NK-92 (cell line): Measurements from ENCODE around the gene YAP1.

Experiments used
- DNase-seq: peaks from one replicate; lab custom pipeline; 2025; ENCODE audit not compliant: unreplicated experiment; lab: John Stamatoyannopoulos, UW

The YAP1 gene

DNA sequence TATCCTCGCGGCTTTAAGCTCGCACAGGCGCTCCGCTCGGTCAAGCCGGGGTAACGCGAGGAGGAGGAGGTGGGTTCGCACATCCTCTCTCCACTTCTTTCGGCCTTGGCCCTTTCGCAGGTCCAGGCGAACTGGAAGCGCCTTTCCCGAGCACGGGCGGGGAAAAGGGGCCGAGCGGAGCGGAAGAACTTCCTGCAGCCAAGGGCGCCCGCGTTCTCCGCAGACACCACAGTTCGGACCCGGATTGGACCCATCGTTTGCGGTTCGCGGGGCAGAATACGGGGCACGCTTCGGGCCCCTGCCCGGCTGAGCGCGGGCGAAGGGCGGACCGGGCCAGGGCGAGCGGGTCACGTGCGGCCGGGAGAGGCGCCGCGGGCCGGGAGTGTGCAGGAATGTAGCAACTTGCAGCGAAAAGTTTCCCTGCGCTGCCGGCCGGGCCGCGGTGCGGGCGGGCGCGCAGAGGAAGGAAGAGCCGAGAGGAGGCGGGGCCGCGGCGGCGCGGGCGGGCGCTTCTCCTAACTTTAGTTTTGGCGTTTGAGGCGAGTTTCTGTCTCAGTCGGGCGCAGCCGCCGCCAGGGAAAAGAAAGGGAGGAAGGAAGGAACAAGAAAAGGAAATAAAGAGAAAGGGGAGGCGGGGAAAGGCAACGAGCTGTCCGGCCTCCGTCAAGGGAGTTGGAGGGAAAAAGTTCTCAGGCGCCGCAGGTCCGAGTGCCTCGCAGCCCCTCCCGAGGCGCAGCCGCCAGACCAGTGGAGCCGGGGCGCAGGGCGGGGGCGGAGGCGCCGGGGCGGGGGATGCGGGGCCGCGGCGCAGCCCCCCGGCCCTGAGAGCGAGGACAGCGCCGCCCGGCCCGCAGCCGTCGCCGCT, at the start of gene YAP1:
TSS of gene YAP1 (plus strand) at position 552 of the 865 bp plus-strand sequence. CDS start 402 bp downstream, outside the sequence.
- no peak for DNase-seq

DNA sequence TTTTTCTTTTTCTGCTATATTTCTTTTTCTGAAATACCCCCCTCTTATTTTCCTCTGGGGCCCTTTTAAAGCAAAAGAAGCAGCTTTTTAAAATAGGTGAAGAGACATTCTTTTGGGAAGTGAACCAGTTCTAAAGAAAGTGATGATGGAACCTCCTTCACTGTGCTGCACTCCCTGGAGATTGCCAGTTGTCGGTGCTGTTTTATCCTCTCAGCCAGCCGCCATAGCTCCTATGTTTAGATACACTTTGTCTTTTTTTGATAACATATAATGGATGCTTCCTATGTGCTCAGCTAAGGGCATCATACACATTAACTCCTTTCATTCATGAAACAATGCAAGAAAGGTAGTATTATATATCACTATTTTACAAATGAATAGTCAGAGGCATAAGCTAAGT, 49.0 kb upstream of the YAP1 start:
- DNase-seq: no peak

DNA sequence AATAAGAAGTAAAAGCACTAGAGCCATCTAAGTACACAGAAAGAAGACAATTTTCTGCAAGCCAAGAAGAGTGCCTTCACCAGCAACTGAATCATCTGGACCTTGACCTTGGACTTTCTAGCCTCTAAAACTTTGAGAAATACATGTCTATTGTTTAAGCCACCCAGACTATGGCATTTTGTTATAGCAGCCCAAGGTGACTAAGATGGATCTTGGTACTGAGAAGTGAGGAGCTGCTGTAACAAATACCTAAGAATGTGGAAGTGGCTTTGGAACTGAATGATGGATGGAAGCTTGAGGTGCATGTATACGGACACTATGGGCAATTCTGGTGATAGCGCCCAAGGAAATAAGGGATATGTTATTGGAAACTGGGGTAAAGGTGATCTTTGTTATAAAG, 48.1 kb upstream of the YAP1 start:
- DNase-seq: no peak

DNA sequence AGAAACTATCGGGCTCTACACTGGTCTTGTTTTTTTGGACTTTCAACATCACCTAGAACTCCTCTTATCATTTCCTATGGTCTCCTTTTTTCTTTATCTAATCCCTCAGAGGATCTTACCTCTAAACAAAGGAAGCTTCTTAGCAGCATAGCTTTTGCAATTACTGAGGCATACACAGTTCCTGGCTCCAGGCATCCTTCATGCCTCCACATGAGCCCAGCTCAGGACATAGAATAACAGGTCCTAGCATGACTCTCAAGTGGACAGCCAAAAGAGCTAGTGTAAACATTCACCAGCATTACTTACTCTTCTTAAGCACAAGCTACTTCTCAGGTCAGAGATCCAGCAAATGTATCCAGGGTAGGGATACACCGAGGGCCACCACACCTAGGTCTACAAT, 45.9 kb upstream of the YAP1 start:
- DNase-seq: no peak

DNA sequence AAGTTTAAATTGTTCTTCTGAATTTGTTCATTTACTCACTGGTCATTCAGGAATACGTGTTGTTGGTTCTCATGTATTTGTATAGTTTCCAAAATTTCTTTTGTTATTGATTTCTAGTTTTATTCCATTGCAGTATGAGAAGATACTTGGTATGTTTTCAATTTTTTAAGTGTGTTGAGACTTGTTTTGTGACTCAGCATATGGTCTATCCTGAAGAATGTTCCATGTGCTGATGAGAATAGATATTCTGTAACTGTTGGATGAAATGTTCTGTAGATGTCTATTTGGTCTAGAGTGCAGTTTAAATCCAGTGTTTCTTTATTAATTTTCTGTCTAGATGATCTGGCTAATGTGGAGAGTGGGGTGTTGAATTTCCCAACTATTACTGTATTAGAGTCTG, 39.5 kb upstream of the YAP1 start:
- DNase-seq: no peak

DNA sequence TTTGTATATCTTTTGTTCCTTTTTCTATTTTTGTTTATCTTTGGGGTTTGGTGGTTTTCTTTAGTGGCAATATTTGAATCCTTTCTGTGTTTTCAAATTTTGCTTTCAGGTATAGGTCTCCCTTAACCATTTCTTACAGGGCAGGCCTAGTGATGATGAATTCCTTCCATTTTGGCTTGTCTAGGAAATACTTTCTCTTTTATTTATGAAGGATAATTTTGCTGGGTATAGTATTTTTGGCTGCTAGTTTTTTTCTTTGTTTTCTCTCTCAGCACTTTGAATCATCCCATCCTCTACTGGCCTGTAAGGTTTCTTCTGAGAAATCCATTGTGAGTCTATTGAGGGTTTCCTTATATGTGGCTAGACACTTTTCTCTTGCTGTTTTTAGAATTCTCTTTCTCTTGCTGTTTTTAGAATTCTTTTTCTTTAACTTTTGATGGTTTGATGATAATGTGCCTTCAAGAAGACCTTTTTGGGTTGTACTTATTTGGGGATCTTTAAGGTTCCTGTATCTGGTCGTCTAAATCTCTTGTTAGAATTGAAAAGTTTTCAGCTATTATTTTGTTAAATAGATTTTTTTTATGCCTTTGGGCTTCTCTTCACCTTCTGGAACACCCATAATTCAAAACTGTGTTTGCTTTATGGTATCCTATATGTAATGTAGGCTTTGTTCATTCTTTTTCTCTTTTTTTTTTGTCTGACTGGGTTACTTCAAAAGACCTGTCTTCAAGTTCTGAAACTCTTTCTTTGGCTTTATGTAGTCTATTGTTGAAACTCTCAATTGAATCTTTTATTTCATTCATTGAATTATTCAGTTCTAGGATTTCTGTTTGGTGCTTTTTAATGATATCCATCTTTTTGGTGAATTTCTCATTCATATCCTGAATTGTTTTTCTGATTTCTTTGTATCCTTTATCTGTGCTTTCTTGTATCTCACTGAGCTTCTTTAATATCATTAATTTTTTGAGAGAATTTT, 38.5 kb upstream of the YAP1 start:
- no peak for DNase-seq

DNA sequence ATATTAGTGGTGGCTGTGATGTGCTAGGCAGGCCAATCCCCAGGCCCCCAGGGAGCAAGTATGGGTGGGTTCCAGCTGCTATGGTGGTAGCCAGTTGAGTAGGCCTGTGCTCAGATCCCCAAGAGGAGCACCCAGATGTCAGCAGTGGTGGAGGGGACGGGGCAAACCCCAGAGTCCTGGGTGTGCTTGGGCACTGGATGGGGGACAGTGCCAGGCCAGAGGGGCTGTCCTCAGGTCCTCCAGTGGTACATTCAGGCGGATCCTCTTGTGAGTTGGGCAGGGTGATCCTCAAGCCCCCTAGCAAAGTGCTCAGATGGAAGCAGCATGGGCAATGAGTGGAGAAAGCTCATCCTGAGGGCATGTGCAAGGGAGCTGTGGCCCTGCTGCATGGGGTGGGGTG, 37.0 kb upstream of the YAP1 start:
- no peak for DNase-seq

DNA sequence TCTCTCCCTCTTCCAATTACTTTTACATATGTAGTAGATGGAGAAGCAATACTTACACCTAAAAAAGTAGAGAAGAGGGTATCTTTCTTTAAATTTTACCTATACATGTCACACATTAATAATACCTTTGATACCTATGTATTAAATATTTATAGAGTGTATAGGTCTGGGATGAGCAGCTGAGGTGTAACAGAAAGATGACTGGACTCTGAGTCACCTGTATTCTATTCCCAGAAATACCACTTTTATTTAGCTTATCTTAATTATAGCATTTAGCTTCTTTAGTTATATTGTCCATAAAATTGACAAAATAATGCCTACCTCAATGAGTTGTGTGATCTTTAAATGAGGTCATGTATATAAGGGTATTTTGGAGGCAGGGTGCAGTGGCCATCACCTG, 30.6 kb upstream of the YAP1 start:
- DNase-seq: no peak

DNA sequence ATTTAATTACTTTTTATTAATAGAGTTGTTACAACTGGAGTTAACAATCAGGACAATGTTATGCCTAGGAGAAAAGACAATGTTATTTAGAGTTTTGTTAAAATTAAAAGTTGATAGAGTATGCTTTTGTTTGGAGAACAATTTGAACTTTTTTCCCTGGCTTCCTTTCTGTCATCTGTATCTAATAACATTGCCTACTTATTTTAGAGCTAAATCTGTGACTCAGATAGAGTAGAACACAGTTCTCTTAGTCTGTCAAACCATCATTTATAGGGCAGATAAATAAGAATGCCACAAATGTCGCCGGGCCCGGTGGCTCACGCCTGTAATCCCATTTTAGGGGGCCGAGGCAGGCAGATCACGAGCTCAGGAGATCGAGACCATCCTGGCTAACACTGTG, 28.9 kb upstream of the YAP1 start:
- DNase-seq: no peak

DNA sequence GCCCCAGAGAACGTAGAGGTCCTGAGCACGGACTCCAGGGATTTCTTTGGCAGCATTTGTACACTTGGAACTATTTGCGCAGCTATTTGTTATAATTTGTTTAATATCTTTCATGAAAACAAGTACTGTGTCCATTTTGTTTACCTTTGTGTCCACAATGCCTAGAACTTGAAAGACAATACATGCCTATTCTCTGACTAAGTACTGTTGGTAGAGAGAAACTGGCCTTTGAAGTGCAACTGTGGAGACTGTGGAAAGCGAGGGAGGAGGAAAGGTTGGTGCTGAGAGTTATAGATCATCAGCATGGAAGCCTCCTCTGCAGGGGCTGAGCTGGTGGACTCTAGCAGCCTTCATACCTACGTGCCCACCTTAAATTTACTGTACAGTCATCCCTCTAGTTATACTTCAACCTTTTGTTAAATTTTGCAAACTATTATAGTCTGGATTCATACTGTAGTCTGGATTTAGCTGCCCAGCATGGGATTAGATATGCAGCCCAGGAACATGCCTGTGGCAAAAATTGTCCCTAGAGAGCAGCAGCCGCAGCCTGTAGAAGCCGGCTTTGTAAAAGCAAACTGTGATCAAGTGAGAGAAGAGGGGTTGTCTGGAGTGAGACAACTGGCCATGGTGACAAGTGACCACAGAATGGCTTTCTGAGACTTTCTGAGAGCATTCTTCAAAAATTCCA, 24.2 kb upstream of the YAP1 start:
- no peak for DNase-seq

DNA sequence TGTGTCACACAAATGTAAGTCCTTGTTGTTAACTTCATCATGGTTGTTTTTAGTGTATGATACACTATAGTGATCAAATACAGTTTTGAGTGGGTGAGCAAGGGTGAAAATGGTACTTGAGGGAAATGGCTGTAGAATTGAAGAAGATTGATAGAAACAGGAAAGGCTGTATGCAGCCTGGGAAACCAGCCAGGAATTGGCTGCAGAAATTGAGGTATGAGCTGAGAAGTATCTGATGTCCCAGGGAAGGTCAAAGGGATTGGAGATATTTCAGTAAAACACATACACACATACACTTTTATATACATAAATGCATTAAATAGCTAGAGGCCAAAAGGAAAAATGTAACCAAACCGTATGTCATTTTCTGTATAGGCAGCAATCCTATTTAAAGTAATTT, 13.1 kb upstream of the YAP1 start:
- DNase-seq: no peak

DNA sequence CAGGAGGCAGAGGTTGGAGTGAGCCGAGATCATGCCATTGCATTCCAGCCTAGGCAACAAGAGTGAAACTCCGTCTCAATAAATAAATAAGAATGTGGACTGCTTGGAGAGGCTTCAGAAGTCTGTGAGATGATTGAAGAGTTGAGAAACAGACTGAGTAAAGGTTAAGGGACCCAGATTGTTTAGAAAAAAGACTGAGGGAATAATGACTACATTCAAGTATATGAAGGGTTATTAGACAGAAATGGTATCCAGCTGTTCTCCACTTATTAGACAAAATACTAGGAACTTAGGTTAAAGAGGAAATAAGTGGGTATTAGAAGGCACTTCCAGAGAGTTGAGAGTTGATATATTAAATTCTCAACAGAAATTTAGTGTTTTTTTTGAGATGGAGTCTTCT, 10.5 kb upstream of the YAP1 start:
- no peak for DNase-seq

DNA sequence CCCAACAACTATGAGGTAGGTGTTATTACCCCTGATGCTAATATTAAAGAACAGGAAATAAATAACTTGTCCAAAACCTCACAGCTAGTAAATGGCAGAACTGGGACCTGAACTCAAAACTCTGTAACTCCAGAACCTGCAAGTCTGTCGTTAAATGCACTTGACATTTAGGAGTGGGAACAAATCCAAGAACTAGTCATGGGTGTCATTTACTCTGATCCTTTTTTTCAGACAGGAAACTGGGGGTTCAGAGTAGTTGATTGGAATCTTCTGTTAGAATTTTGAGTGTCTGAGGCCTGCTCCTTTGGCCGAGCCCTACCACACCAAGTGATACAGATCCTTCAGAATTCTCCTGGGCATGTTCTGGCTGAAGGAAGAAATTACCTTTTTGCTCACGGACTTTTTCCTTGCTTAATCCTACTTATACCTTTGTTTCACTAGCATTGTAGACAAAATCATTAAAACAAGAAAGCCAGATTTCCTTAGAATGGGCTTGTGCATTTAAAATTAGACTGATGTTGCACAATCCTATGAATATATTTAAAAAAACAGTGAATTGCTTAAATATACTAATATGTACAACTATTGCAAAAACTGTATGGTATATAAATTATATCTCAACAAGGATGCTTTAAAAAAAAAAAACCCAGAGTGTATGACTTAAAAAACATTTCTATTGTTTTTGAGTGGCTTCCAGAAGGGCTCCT, 1.4 kb upstream of the YAP1 start:
- DNase-seq: no peak

DNA sequence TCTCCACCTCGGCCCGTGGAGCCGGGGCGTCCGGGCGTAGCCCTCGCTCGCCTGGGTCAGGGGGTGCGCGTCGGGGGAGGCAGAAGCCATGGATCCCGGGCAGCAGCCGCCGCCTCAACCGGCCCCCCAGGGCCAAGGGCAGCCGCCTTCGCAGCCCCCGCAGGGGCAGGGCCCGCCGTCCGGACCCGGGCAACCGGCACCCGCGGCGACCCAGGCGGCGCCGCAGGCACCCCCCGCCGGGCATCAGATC, 439 bp downstream of the YAP1 start:
- DNase-seq: no peak

DNA sequence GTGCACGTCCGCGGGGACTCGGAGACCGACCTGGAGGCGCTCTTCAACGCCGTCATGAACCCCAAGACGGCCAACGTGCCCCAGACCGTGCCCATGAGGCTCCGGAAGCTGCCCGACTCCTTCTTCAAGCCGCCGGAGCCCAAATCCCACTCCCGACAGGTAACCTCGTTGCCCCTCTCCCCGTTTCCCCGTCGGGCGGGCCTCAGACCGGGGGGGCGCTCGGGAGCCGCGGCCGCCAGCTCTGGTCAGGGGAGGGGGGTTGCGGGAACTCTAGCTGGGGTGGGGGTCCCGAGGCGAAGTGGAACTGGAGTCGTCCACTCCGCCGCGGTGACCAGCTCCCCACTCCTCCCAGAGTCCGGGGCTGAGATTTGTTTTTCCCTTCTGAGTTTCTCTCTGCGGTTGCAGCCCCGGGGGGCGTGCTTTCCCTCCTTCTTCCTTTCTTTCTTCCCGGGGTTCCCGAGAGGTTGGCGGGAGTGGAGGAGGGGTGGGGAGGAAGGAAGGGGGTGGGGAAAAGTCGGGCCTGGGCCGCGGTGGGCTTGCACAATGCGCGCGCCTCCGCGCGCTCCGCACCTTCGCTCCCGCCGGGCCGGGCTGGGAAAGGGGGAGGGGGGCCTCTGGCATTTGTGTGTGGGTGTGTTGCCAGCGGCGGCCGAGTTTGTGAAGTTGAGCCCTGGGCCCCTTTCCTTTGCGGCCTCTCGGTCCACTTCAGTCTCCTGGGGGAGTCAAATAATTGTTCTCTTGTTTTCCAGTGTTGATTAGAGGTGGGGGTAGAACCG, 952 bp downstream of the YAP1 start:
- no peak for DNase-seq

DNA sequence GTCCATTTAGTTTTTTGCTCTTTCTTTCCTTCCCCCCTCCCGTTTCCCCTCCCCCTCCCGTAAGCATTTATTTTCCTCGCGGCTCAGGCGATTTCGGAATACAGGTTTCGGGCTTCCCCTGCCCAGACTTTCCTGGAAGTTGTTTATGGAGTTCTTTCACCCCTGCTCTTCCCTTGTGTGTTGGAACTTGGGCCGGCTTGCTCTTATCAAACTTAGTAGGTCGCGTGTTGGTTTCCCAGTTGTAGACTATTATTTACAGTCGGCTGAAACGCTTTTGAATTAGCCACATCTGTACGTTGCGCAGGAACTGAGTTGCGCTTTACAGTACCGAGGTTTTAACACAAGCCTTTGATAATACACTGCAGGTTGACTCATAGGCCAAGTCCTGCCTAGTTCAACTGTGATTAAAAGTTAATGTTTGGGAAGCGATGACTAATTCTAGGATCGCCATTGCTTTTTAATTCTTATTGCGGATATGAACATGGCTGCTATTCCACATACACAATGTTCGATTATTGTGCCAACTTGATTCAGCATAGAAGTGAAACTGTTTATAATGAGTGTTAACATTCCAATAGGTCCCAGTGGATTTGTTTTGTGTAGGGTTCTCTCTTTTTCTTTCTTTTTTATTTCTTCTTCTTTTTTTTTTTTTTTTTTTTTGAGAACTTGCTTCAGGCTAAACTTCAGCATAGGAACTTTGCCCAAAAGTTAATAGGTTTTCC, 1.7 kb downstream of the YAP1 start:
- DNase-seq: no peak

DNA sequence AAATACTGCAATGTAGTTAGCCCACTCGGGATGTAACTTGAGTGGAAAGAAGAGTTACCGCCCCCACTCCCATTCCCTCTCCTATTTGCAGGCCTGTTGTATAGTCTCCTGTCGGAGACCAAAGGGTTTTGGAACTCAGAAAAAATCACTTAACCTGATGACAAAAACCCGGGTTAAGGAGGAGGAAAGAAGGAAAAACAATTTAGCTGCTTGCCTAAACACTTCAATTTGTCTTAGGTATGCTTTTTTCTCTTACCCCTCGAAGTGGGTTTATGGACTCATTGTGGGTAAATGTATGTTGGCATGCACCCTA, 2.2 kb downstream of the YAP1 start:
- DNase-seq: no peak

DNA sequence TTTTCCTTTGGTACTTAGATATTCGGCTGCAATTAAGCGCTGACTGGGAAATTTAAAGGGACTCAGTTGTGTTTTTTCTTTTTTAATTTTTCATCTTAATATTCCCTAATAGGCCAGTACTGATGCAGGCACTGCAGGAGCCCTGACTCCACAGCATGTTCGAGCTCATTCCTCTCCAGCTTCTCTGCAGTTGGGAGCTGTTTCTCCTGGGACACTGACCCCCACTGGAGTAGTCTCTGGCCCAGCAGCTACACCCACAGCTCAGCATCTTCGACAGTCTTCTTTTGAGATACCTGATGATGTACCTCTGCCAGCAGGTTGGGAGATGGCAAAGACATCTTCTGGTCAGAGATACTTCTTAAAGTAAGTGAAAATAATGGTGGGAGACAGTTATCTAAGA, 3.8 kb downstream of the YAP1 start:
- DNase-seq: no peak

DNA sequence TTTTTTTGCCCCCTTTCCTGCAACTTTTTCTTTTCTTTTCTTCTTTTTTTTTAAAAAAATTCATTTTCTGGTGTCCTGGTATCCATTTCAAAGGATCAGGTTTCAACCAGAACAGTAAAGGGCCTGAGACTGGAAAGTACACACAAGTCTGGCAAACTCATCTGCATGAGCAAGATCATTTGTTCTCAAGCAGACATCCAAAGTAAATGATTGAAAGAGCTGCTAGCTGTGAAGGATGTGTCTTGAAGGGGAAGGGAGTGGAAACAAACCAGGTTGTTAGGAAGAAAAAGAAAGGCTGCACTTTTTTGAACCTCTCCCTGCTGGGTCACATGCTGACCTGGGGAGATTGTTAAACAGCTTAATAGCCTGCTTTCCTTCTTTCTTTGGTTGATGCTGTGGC, 5.3 kb downstream of the YAP1 start:
- no peak for DNase-seq
